Glutamatergic neuron (in vitro differentiated cells): ENCODE data around the gene DHDH. TPM values are rescaled to one million over a fixed set of nuclear protein-coding genes. Genes with fewer than 3 reads are reported as not detected.

Experiments
- DNase-seq: peaks from one replicate; pipeline ENCODE4 v3.0.0; 2022
- H3K27ac Mint-ChIP-seq: one replicate; pipeline ENCODE4 v1.8.0; 2020; ENCODE audit warnings: mild to moderate bottlenecking, mixed read lengths, inconsistent platforms; ENCODE audit not compliant: unreplicated experiment
- H3K27me3 Mint-ChIP-seq: one replicate; pipeline ENCODE4 v1.8.0; 2020; ENCODE audit warnings: mild to moderate bottlenecking, moderate library complexity, mixed read lengths, inconsistent platforms; ENCODE audit not compliant: unreplicated experiment
- H3K36me3 Mint-ChIP-seq: one replicate; pipeline ENCODE4 v1.8.0; 2020; ENCODE audit warnings: mild to moderate bottlenecking, mixed read lengths, inconsistent platforms; ENCODE audit not compliant: unreplicated experiment
- H3K4me1 Mint-ChIP-seq: one replicate; pipeline ENCODE4 v1.8.0; 2020; ENCODE audit warnings: mild to moderate bottlenecking, low read depth, mixed read lengths, inconsistent platforms; ENCODE audit not compliant: unreplicated experiment
- H3K4me3 Mint-ChIP-seq: one replicate; pipeline ENCODE4 v1.8.0; 2020; ENCODE audit warnings: mild to moderate bottlenecking, mixed read lengths, inconsistent platforms; ENCODE audit not compliant: unreplicated experiment
- H3K9me3 Mint-ChIP-seq: one replicate; pipeline ENCODE4 v1.8.0; 2020; ENCODE audit warnings: mild to moderate bottlenecking, moderate library complexity, mixed read lengths, inconsistent platforms; ENCODE audit not compliant: unreplicated experiment
- total RNA-seq: library from RNA; stranded (reverse); fragmentation: NEBNext Ultra II Directional; extraction: Animal tissue kit (Norgen Biotek cat#: 25700); gene quantifications from one replicate; pipeline ENCODE4 v1.2.1, GENCODE V29; 2021; ENCODE audit not compliant: unreplicated experiment
- TF ChIP-seq, protein P1 (sequence below): fragments of 200-600 bp; sonication (generic); IDR thresholded peaks from one replicate; pipeline ENCODE4 v1.5.0; 2021; ENCODE audit not compliant: partially characterized antibody, unreplicated experiment

The DHDH gene
- total RNA-seq, 1 donor from 2014 or later, result not detected

GRCh38 chr19:48968813-48969218, 35.3 kb downstream of the DHDH start:
- peaks cover 18% of the 10 kb centered on the region for H3K27me3 Mint-ChIP-seq
- no peaks in the 10 kb centered on the region for H3K36me3 Mint-ChIP-seq
- peaks cover 26% of the 10 kb centered on the region for H3K4me1 Mint-ChIP-seq
- TF ChIP-seq, protein P1, sequence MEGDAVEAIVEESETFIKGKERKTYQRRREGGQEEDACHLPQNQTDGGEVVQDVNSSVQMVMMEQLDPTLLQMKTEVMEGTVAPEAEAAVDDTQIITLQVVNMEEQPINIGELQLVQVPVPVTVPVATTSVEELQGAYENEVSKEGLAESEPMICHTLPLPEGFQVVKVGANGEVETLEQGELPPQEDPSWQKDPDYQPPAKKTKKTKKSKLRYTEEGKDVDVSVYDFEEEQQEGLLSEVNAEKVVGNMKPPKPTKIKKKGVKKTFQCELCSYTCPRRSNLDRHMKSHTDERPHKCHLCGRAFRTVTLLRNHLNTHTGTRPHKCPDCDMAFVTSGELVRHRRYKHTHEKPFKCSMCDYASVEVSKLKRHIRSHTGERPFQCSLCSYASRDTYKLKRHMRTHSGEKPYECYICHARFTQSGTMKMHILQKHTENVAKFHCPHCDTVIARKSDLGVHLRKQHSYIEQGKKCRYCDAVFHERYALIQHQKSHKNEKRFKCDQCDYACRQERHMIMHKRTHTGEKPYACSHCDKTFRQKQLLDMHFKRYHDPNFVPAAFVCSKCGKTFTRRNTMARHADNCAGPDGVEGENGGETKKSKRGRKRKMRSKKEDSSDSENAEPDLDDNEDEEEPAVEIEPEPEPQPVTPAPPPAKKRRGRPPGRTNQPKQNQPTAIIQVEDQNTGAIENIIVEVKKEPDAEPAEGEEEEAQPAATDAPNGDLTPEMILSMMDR, result no peak
- H3K27ac Mint-ChIP-seq, result no peak overlapping the region
- peaks cover 17% of the 10 kb centered on the region for H3K9me3 Mint-ChIP-seq
- no peak overlapping the region for H3K4me3 Mint-ChIP-seq
- DNase-seq, result no peak

GRCh38 chr19:48969276-48970138, 36.0 kb downstream of the DHDH start:
- Mint-ChIP-seq H3K4me3 (no peak overlapping the region), H3K4me1 (peaks cover 20% of the 10 kb centered on the region), H3K27me3 (peaks cover 16% of the 10 kb centered on the region), H3K27ac (no peak overlapping the region), H3K36me3 (no peaks in the 10 kb centered on the region), H3K9me3 (peaks cover 14% of the 10 kb centered on the region)
- TF ChIP-seq, protein P1, result no peak
- no peak for DNase-seq

GRCh38 chr19:48970139-48970766, 36.8 kb downstream of the DHDH start:
- Mint-ChIP-seq H3K9me3 (peaks cover 12% of the 10 kb centered on the region), H3K27ac (no peak overlapping the region), H3K27me3 (peaks cover 12% of the 10 kb centered on the region), H3K4me3 (no peak overlapping the region), H3K4me1 (peaks cover 17% of the 10 kb centered on the region), H3K36me3 (no peaks in the 10 kb centered on the region)
- no peak for DNase-seq
- TF ChIP-seq, protein P1, result no peak

- peak; percentile 92 for DNase-seq
These were observed 37.5 kb downstream of the DHDH start for GRCh38 chr19:48970923-48971395.

More at GRCh38 chr19:48970923-48971395, 37.5 kb downstream of the DHDH start:
- H3K36me3 Mint-ChIP-seq, result no peaks in the 10 kb centered on the region
- TF ChIP-seq, protein P1, result peak; percentile 90
- H3K27ac Mint-ChIP-seq, result no peak overlapping the region
- H3K4me1 Mint-ChIP-seq, result peaks cover 16% of the 10 kb centered on the region
- H3K27me3 Mint-ChIP-seq, result peaks cover 7% of the 10 kb centered on the region
- peak overlapping the region; percentile 25 for H3K4me3 Mint-ChIP-seq
- H3K9me3 Mint-ChIP-seq, result peaks cover 7% of the 10 kb centered on the region
